Activated gamma-delta T cell treated with Interleukin-2 at 50 U/mL for 16 hours (primary cell): Measurements from ENCODE around the gene RASEF.

Source experiments
- DNase-seq: peaks from one replicate; pipeline ENCODE4 v3.0.0-alpha.2; 2020

The RASEF gene

GRCh38 chr9:83012168-83012921, 50.6 kb downstream of the RASEF start:
- DNase-seq: no peak

GRCh38 chr9:83011611-83012010, 51.3 kb downstream of the RASEF start:
- DNase-seq: no peak

GRCh38 chr9:83007521-83008300, 55.2 kb downstream of the RASEF start:
- no peak for DNase-seq

GRCh38 chr9:83006378-83006777, 56.6 kb downstream of the RASEF start:
- no peak for DNase-seq

GRCh38 chr9:83005963-83006362, 57.0 kb downstream of the RASEF start:
- DNase-seq: no peak

- no peak for DNase-seq
Observed at GRCh38 chr9:83005361-83005760, 57.6 kb downstream of the RASEF start.

GRCh38 chr9:83002329-83002728, 60.6 kb downstream of the RASEF start:
- no peak for DNase-seq

GRCh38 chr9:83000765-83001164, 62.2 kb downstream of the RASEF start:
- no peak for DNase-seq

- DNase-seq: no peak
Observed at GRCh38 chr9:82998409-82998808, 64.5 kb downstream of the RASEF start.

GRCh38 chr9:82997476-82998140, 65.3 kb downstream of the RASEF start:
- no peak for DNase-seq

- DNase-seq: no peak
Observed at GRCh38 chr9:82996941-82997340, 66.0 kb downstream of the RASEF start.

GRCh38 chr9:82993856-82994605, 68.9 kb downstream of the RASEF start:
- DNase-seq: no peak

GRCh38 chr9:82991671-82992070, 71.3 kb downstream of the RASEF start:
- no peak for DNase-seq

GRCh38 chr9:82989929-82990328, 73.0 kb downstream of the RASEF start:
- no peak for DNase-seq

- DNase-seq: no peak
Observed at GRCh38 chr9:82988488-82988887, 74.5 kb downstream of the RASEF start.

- DNase-seq: no peak
Observed at GRCh38 chr9:82987370-82988189, 75.4 kb downstream of the RASEF start.

- no peak for DNase-seq
Observed at GRCh38 chr9:82981552-82981951, 81.4 kb downstream of the RASEF start.

- DNase-seq: no peak
Observed at GRCh38 chr9:82975176-82975575, 87.8 kb downstream of the RASEF start.

GRCh38 chr9:82972446-82972845, 90.5 kb downstream of the RASEF start:
- DNase-seq: no peak

GRCh38 chr9:82970359-82970758, 92.6 kb downstream of the RASEF start:
- no peak for DNase-seq

GRCh38 chr9:82969291-82969690, 93.7 kb downstream of the RASEF start:
- DNase-seq: no peak

GRCh38 chr9:82968816-82969215, 94.1 kb downstream of the RASEF start:
- no peak for DNase-seq
